Activated CD4-positive, alpha-beta T cell treated with anti-CD3 and anti-CD28 coated beads, Interleukin-2, amount 50 U/mL, for 16 hours (primary cell): ENCODE measurements around the gene ARHGEF28.

Experiments
- DNase-seq: peaks from one replicate; pipeline ENCODE4 v3.0.0-alpha.2; 2020

The ARHGEF28 gene

DNA sequence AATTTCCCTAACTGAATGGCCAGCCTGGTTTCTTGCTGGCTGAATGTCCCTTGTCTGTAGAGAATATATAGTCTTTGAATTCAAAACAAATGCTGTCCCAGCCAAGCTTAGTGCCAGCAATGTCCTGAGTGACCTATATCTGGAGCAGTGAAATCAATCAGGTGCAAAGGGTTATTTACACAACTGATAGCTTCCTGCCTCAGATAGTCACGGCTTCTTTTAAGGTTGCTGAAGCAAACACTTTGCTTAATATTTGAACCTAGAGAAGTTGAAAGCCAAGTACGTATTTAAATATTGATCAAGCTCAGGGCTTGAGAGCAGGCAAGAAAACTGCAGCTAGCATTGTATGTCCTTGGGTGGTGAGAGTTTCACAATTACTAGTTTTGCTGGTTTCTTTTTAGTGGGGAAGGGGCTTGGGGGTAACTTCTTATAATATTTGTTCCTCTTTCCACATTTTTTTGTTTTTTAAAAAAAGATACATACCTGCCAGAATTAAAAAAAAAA, 2.0 kb upstream of the ARHGEF28 start:
- no peak for DNase-seq

- DNase-seq, result no peak
Measured at GRCh38 chr5:73624888-73625287, 1.1 kb upstream of the ARHGEF28 start.

DNA sequence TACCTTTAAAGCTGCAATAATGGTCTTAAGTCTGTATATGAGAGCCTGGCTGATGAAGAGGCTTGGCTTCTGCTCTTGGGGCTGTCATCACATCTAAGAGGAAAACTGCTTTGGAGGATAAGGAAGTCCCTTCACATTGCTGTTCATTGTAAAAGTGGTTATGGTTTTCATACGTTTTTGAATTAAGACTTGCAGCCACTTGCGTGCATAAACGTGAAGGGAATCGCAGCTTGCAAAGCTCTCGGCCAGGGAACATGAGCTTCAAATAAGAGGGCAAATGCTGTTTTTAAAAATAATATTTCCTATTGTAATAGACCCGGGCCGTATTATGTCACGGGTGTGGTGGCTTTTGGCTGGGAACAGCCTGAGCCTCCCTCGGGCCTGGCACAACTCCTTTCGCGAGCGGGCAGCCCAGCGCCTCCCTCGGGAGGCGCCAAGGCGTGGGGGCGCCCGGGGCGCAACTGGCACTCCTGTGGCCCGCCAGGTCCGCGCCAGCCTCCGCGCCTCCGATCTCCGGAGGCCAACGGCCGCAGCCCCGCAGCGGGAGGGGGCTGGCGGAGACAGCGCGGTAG, 538 bp upstream of the ARHGEF28 start:
- DNase-seq, result no peak

DNA sequence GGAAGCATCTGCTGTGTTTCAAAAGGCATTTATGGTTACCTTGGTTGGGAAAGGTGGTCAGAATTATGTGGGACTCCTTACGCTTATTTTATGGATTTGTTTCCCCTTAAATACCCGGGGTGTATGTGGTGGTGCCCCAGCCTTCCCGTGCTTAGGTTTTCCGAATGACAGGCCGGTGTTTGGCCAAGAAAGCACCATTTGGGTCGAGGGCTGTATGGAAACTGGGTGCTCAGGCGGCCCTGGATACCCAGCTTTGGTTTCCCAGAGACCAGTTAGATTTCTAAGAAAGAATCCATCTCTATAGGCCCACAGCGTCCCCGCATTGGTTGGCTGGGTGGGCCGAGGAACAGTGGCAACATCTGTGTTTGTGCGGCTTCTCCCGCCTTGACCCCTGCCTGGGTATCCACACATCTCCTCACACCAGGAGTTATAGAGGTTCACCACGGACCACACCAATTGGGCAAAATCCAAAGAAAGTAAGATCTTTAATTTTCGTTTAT, 868 bp downstream of the ARHGEF28 start:
- no peak for DNase-seq

DNA sequence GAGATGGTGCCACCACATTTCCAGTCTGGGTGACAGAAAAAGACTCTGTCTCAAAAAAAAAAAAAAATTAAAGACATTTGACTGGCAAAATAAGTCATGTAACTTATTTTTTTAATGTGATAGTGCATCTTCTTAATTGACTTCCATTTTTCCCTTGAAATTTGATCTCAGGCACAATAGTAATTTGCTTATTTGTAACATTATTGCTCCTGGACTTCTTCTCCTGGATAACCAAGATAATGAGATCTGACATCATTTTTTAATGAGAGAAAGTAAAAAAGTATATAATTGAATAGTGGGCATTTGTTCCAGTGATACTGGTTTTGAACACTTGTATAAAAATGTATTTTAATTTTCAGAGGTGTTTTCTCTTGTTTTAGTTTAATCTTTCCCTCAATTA, 3.5 kb downstream of the ARHGEF28 start:
- no peak for DNase-seq

- no peak for DNase-seq
Measured at GRCh38 chr5:73630765-73631164, 4.8 kb downstream of the ARHGEF28 start.

- DNase-seq, result no peak
Measured at GRCh38 chr5:73631500-73631899, 5.5 kb downstream of the ARHGEF28 start.

- DNase-seq, result no peak
Measured at GRCh38 chr5:73633060-73633459, 7.1 kb downstream of the ARHGEF28 start.

GRCh38 chr5:73636408-73636807, 10.4 kb downstream of the ARHGEF28 start:
- no peak for DNase-seq

GRCh38 chr5:73637565-73637964, 11.6 kb downstream of the ARHGEF28 start:
- no peak for DNase-seq

DNA sequence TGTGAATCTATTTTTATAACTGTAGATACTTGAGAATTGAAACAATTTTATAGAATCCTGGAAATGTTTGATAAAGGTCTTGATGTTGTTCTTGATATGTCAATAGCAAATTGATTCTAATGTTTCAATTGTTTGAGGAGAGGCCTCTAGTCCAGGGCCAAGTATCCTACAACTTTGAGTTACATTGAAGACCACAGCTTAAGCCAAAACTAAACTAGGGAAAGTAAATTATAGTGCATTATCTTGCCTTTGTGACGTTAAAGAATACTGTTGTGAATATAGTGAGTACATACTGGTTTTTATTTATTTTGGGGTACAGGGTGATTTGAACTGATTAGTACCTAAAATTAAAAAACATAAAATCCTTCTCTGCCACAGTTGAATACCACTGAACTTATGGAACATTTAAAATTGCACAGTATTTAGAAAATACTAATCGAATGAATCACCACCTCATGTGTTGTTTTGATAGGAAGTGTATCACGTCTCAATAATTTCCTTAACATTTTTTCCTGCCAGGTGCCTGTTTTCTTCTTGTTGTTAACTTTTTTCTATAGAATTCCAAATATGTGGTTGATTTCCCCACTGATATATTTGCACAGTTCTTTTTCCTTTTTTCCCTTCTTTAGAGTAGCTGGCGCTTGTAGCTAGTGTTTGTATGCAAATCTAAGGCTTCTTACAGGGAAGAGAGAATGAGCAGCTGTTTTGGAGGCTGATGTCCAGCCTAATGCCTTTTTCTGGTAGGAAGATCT, 12.5 kb downstream of the ARHGEF28 start:
- no peak for DNase-seq

DNA sequence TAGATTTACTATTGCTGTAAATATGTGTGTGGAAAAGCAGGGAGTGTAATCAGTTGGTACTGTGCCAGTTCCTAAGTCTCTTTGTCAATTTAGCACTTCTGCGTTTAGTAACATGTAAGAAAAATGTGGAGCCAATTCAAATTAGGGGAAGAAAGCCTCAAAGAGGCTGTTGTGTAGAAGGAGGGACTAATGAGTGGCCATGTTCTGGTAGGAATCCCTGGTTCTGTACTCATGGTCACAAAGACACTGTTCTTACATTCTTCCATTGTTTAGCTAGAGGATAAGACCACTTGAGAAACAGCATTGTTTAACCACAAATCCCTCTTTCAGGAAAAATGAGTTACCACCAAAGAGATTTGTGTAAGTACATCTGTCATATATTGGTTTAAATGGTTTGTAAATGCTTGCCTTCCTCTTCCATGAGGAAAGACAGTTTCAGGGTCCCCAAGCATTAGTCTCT, 14.9 kb downstream of the ARHGEF28 start:
- no peak for DNase-seq

- no peak for DNase-seq
Measured at GRCh38 chr5:73641811-73642210, 15.8 kb downstream of the ARHGEF28 start.

GRCh38 chr5:73642344-73642743, 16.3 kb downstream of the ARHGEF28 start:
- no peak for DNase-seq

- DNase-seq, result no peak
Measured at GRCh38 chr5:73644385-73644963, 18.5 kb downstream of the ARHGEF28 start.

- no peak for DNase-seq
Measured at GRCh38 chr5:73647721-73648120, 21.7 kb downstream of the ARHGEF28 start.

DNA sequence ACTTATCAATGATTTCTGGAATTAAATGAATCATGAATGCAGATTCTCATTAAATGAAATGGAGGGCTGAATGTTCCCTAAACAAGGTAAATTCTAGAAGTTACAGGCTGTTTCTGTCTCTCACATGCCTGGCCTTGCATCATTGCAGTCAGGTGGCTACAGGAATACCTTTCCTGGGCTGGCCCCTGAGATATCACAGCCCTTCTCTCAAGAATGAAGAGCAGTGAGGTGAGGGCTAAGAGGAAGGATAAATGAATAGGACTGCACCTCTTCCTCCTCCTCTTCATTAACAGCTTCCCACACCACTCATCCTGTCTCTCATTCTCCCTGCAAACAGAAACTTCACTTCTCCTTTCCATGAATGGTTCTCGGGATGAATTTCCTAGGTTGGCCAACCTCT, 22.5 kb downstream of the ARHGEF28 start:
- DNase-seq, result no peak

GRCh38 chr5:73649926-73650325, 23.9 kb downstream of the ARHGEF28 start:
- DNase-seq, result no peak

DNA sequence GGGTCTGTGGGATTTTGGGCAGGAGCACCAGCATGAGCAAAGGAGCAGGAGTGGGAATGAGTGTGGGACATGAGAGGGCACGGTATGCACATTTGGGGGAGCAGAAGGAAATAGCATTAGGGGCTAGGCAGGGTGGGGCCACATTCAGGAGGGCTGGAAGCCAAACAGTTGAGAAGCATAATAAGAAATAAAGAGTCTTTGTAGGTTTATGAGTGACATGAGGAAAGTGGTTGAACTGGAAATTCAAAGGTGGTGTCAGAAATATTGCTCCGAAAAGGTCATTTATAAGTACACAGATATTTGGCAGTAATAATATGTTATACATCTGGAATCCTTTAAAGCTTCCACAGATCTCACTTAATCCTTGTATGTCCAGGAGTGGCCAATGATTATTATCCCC, 26.4 kb downstream of the ARHGEF28 start:
- no peak for DNase-seq

- no peak for DNase-seq
Measured at GRCh38 chr5:73654171-73654811, 28.3 kb downstream of the ARHGEF28 start.

GRCh38 chr5:73654819-73655318, 28.9 kb downstream of the ARHGEF28 start:
- DNase-seq, result no peak

DNA sequence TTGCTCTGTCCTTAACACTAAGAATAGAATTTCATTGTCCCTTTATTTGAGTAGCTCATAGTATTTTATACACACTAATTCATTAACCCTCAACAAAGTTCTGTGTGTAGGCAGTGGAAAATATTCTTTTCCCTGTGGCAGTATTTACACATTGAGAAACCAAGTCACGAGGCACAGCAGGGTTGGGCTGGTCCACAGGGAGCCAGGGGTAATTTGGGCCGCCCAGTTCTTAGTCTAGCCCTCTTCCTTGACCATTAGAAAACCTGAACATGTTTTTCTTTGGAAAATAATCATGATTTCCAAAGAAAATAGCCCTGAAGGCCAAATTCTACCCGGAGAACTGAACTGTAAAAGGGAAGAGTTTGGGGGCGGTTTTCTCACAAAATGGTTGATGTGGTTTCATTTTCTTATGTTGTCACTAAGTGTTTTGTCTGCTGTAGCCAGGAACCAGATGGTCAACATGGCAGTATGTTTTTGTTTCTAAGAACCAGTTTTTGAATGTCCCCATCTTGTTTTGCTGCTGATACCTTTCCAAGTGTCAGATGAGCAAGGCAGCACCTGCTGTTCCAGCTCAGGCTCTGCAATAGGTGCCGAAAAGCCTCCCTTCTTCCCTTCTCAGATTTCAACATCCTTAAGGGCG, 29.6 kb downstream of the ARHGEF28 start:
- no peak for DNase-seq

DNA sequence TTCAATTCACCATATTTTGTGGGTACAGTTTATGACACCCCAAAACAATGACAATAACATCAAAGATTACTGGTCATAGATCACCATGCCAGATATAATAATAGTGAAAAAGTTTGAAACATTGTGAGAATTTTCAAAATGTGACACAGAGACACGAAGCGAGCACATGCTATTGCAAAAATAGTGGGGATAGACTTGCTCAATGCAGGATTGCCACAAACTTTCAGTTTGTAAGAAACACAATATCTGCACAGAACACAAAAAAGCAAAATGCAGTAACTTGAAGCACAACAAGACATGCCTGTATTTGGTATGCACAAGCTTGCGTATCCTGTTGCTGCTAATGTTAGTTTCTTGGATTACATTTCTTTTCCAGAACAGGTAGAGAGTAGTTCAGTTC, 35.8 kb downstream of the ARHGEF28 start:
- no peak for DNase-seq
